22Rv1 (cell line): ENCODE results near the gene KLRC1.
"Not testable (repeated sequence)": the region's sequence is repeated elsewhere in the genome, so short reads cannot be mapped to it uniquely, and the experiment has no call there.

ENCODE experiments used
- H3K27ac ChIP-seq: fragments of 450-650 bp; 2 replicates; pipeline ENCODE4 v1.5.1; 2017
- ZFX ChIP-seq: fragments of 450-650 bp; IDR thresholded peaks from 2 replicates; pipeline ENCODE4 v1.6.1; 2017; ENCODE audit warnings: antibody characterized with exemption, borderline replicate concordance
- TF ChIP-seq, protein P1 (sequence below): fragments of 450-650 bp; IDR thresholded peaks from 2 replicates; pipeline ENCODE4 v1.5.1; 2017; ENCODE audit warnings: mild to moderate bottlenecking

KLRC1 gene

DNA sequence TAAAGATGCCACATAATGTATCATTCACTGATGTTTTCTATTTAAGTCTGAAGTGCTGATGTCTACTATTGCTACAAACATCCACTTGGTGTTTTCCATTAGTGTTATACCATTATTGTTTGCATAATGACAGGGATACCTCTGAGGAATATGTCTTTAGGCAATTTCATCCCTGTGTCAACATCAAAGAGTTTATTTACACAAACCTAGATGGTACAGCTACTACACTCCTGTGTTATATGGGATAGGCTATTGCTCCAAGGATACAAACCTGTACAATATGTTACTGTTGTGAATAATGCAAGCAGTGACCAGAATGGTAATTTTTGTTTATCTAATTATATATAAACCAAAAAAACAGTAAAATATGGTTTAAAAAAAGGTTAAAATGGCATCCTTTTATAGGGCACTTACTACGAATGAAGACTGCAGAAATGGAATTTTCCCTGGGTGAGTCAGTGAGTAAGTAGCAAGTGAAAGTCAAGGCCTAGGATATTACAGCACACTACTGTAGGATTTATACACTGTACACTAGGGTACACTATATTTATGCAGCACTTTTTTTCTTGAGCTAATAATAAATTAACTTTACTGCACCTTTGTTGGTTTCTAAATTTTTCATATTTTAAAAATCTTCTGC is 28.8 kb downstream of the KLRC1 start:
- not testable (repeated sequence) for H3K27ac ChIP-seq

GRCh38 chr12:10422159-10422558 is 31.0 kb downstream of the KLRC1 start:
- not testable (repeated sequence) for H3K27ac ChIP-seq

- not testable (repeated sequence) for H3K27ac ChIP-seq
Observed at GRCh38 chr12:10420334-10420733, 32.8 kb downstream of the KLRC1 start, which contains the start of gene KLRC3. TSS of gene KLRC3 (minus strand) at chr12:10420595. CDS start at chr12:10420550, 45 bp downstream.

DNA sequence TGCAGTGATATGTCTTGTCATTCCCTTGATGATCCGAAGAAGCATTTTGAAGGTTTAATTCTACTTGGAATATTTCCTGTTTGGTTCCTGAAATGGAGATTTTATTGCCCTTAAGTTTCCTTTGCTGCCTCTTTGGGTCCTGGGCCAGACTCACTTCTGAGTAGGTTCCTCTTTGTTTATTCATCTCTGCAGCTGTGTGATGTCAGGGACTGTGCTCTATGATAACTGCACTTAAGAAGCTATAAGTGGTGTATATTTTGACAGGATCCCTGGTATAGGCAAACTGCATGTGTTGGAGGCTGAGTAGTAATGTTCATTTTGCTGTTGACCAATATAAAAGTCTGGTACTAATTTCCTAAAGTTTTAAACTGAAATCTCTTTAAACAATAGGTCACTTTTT is 43.8 kb downstream of the KLRC1 start, which contains the start of gene KLRC4:
Gene KLRC4 (minus strand): TSS at position 366 of the 400 bp plus-strand sequence. CDS start 182 bp downstream, at position 184.
- H3K27ac ChIP-seq: no peak within 1 kb of the TSS
- TF ChIP-seq, protein P1, sequence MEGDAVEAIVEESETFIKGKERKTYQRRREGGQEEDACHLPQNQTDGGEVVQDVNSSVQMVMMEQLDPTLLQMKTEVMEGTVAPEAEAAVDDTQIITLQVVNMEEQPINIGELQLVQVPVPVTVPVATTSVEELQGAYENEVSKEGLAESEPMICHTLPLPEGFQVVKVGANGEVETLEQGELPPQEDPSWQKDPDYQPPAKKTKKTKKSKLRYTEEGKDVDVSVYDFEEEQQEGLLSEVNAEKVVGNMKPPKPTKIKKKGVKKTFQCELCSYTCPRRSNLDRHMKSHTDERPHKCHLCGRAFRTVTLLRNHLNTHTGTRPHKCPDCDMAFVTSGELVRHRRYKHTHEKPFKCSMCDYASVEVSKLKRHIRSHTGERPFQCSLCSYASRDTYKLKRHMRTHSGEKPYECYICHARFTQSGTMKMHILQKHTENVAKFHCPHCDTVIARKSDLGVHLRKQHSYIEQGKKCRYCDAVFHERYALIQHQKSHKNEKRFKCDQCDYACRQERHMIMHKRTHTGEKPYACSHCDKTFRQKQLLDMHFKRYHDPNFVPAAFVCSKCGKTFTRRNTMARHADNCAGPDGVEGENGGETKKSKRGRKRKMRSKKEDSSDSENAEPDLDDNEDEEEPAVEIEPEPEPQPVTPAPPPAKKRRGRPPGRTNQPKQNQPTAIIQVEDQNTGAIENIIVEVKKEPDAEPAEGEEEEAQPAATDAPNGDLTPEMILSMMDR: no peak

DNA sequence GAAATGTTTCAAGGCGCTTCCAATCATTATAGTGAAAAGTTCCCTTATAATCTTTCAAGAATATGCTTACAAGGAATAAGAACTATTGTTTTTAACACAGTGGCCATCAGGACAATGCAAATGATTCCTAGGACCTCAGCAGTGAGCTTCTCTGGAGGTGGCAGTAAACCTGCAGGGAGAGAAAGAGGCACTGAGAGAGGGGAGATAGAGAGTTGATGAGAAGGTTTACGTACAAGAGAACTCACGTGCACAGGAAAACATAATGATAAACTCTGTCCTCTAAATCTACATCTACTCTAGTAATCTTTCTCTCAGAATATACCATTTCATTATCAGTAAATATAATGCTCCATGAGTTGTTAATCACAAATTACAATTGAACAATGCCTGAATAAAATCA is 44.3 kb downstream of the KLRC1 start:
- no peak for TF ChIP-seq ZFX
- TF ChIP-seq, protein P1: no peak
- no peak overlapping the region for H3K27ac ChIP-seq

- no peak for TF ChIP-seq ZFX
- TF ChIP-seq, protein P1: no peak
- H3K27ac ChIP-seq: no peak overlapping the region
Observed at GRCh38 chr12:10406725-10407124, 46.5 kb downstream of the KLRC1 start.

GRCh38 chr12:10405294-10405693 is 47.9 kb downstream of the KLRC1 start:
- H3K27ac ChIP-seq: no peak overlapping the region
- no peak for TF ChIP-seq ZFX
- TF ChIP-seq, protein P1: no peak

GRCh38 chr12:10404798-10405197 is 48.4 kb downstream of the KLRC1 start:
- TF ChIP-seq ZFX: no peak
- TF ChIP-seq, protein P1: no peak
- no peak overlapping the region for H3K27ac ChIP-seq

GRCh38 chr12:10400829-10401228 is 52.3 kb downstream of the KLRC1 start:
- TF ChIP-seq ZFX: no peak
- TF ChIP-seq, protein P1: no peak
- no peak overlapping the region for H3K27ac ChIP-seq
